T-helper 2 cell treated with Interferon-gamma antibody and Interleukin-4, amounts not matched to agents 100 ng/mL and 5 ng/mL, for 36 hours (primary cell): ENCODE data around the gene CPEB4. TPM values are rescaled to one million over a fixed set of nuclear protein-coding genes. Genes with fewer than 3 reads are reported as not detected.

Experiments
- intact Hi-C: fragments of 100-400 bp; cut with micrococcal nuclease; formaldehyde crosslinking; loops from one replicate; pipeline ENCODE4 v1.15.1; 2023
- total RNA-seq: library from RNA; stranded (reverse); gene quantifications from 2 replicates; pipeline ENCODE4 v1.2.3, GENCODE V29; 2022

CPEB4 gene
- total RNA-seq, 1 donor from 2014 or later = 14.7 TPM

GRCh38 chr5:173971681-173972345, 83.7 kb downstream of the CPEB4 start:
- intact Hi-C loops = loop anchor here (2.0 kb wide), 2 partner anchors 53 to 87 kb away; no protein-coding TSS in a partner anchor

- intact Hi-C loops = loop anchor here (2.0 kb wide), 2 partner anchors 54 to 88 kb away; no protein-coding TSS in a partner anchor
Observed at GRCh38 chr5:173972607-173972924, 84.4 kb downstream of the CPEB4 start.

GRCh38 chr5:173972925-173973615, 84.9 kb downstream of the CPEB4 start:
- intact Hi-C loops = loop anchor here (1.0 to 2.0 kb wide), 3 partner anchors 54 to 354 kb away; no protein-coding TSS in a partner anchor

GRCh38 chr5:173973616-173973969, 85.4 kb downstream of the CPEB4 start:
- intact Hi-C loops = loop anchor here (1.0 to 2.0 kb wide), 3 partner anchors 55 to 354 kb away; no protein-coding TSS in a partner anchor

GRCh38 chr5:173974688-173975239, 86.6 kb downstream of the CPEB4 start:
- intact Hi-C loops = no loop called here

GRCh38 chr5:173981185-173981761, 93.1 kb downstream of the CPEB4 start:
- intact Hi-C loops = no loop called here

- intact Hi-C loops = no loop called here
Observed at GRCh38 chr5:173984218-173984617, 96.1 kb downstream of the CPEB4 start.

GRCh38 chr5:173988554-173989431, 100.6 kb downstream of the CPEB4 start, which contains the start of gene C5orf47:
C5orf47 (plus strand) TSS chr5:173989170; CDS start chr5:173989264, 94 bp downstream.
- intact Hi-C loops = no loop called here

- intact Hi-C loops = no loop called here
Observed at GRCh38 chr5:173989432-173990082, 101.4 kb downstream of the CPEB4 start.

GRCh38 chr5:173997331-173997730, 109.2 kb downstream of the CPEB4 start:
- intact Hi-C loops = no loop called here

- intact Hi-C loops = no loop called here
Observed at GRCh38 chr5:173998531-173998930, 110.4 kb downstream of the CPEB4 start.

GRCh38 chr5:174000076-174000475, 111.9 kb downstream of the CPEB4 start:
- intact Hi-C loops = no loop called here

- intact Hi-C loops = no loop called here
Observed at GRCh38 chr5:174003795-174004194, 115.6 kb downstream of the CPEB4 start.

GRCh38 chr5:174008922-174009321, 120.8 kb downstream of the CPEB4 start:
- intact Hi-C loops = no loop called here

GRCh38 chr5:174010365-174010764, 122.2 kb downstream of the CPEB4 start:
- intact Hi-C loops = no loop called here

- intact Hi-C loops = no loop called here
Observed at GRCh38 chr5:174011441-174011840, 123.3 kb downstream of the CPEB4 start.
